Measurements from ENCODE around the gene ZMIZ1. TPM values are rescaled to one million over a fixed set of nuclear protein-coding genes. Genes with fewer than 3 reads are reported as not detected.

The ZMIZ1 gene
- total RNA-seq, 4 donors from 2014 or later: 65.5 to 88.2 (median 69.3) TPM

DNA sequence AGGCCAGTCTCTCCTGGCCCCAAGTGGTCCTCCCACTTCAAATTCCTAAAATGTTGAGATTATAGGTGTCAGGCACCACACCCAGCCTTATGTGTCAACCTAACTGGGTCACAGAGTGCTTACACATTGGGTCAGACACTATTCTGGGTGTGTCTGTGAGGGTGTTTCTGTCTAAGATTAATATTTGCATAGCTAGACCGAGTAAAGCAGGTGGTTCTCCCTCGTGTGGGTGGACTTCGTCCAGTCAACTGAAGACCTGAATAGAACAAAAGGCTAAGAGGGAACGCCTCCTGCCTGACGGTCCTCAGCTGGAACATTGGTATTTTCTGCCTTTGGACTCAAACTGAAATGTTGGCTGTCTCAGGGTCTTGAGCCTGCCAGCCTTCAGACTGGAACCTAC, 290.0 kb downstream of the ZMIZ1 start:
- peaks cover 0 to 41% (median under 1%) of the 10 kb centered on the region in 3 donors for H3K36me3 ChIP-seq

DNA sequence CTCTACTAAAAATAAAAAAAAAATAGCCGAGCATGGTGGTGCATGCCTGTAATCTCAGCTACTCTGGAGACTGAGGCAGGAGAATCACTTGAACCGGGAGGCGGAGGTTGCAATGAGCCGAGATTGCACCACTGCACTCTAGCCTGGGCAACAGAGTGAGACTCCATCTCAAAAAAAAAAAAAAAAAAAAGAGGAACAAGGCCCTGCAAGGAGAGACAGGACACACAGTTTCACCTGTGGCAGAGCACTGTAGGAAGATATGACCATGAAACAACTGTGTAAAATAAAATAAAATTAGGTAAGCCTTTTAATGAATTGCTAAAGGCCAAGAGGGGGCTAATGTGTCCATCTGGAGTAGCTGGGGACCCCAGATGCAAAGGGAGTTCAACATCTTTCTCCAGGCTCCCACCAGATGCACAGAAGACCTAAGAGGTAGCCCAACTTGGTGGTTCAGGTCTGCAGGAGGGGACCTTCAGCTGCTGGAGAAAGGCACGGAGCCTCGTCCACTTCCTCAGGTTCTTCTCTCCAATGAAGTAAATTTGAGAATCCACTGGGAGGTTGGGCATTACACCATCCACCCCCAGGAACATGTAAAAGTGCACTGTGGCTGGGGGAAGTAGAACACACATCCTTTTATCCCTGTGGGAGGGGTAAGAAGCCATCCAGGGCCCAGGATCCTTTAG, 291.2 kb downstream of the ZMIZ1 start:
- Histone ChIP-seq H3K36me3 (peaks cover 0 to 30% (median 0%) of the 10 kb centered on the region in 3 donors), H3K9me3 (no peaks in the 10 kb centered on the region), H3K4me1 (no peaks in the 10 kb centered on the region), H3K4me3 (no peak overlapping the region), H3K27me3 (no peaks in the 10 kb centered on the region), H3K27ac (no peak overlapping the region)
- WGBS, 2 donors: 92 to 97% methylated on average over 6 of the region's 6 CpGs
- DNase-seq (ENCODE audit: low spot score in 2 of 2): no peak
- TF ChIP-seq EP300 (IDR thresholded peaks at IDR 0.05): no peak
- TF ChIP-seq, protein P1, sequence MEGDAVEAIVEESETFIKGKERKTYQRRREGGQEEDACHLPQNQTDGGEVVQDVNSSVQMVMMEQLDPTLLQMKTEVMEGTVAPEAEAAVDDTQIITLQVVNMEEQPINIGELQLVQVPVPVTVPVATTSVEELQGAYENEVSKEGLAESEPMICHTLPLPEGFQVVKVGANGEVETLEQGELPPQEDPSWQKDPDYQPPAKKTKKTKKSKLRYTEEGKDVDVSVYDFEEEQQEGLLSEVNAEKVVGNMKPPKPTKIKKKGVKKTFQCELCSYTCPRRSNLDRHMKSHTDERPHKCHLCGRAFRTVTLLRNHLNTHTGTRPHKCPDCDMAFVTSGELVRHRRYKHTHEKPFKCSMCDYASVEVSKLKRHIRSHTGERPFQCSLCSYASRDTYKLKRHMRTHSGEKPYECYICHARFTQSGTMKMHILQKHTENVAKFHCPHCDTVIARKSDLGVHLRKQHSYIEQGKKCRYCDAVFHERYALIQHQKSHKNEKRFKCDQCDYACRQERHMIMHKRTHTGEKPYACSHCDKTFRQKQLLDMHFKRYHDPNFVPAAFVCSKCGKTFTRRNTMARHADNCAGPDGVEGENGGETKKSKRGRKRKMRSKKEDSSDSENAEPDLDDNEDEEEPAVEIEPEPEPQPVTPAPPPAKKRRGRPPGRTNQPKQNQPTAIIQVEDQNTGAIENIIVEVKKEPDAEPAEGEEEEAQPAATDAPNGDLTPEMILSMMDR (IDR thresholded peaks at IDR 0.05): no peak
- TF ChIP-seq POLR2A (IDR thresholded peaks at IDR 0.05): no peak

More for the DNA sequence above, 290.0 kb downstream of the ZMIZ1 start:
- whole genome bisulfite sequencing, 2 donors: 69 to 70% methylated on average over 5 of the region's 5 CpGs
- Histone ChIP-seq H3K27ac (no peak overlapping the region), H3K27me3 (no peaks in the 10 kb centered on the region), H3K4me1 (no peaks in the 10 kb centered on the region), H3K9me3 (no peaks in the 10 kb centered on the region), H3K4me3 (no peak overlapping the region)
- no peak for DNase-seq (ENCODE audit: low spot score in 2 of 2)
- TF ChIP-seq POLR2A (IDR thresholded peaks at IDR 0.05): no peak
- no peak for TF ChIP-seq EP300 (IDR thresholded peaks at IDR 0.05)
- TF ChIP-seq, protein P1 (IDR thresholded peaks at IDR 0.05): no peak

DNA sequence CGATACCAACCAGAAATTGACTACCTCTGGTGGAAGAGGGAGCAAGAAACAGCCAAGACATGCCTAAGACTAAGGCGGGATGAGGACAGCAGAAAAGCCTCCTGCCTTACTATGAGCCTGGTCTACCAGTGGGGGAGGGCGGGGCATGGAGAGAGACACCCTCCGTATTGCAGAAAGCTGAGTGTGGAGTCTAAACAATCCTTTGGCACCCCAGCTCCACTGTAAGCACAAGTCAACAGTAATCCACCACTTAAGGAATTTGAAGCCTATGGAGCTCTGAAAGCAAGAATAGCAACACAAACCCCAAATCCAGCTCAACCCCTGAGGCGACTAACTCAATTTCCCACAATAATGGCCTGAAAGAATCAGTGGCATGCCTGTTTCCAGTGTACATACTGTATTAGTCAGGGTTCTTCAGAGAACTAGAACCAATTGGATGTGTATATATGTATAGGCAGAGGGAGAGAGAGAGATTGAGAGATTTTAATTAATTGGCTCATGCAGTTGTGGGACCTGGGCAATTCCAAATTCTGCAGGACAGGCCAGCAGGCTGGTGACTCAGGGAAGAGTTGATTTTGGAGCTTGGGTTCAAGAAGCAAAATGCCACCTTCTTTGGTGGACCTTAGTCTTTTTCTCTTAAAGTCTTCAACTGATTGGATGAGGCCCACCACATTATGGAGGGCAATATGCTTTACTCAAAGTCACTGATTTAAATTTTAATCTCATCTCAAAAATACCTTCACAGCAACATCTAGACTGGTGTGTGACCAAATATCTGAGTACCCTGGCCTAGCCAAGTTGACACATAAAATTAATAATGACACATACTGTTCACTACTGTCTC, 292.0 kb downstream of the ZMIZ1 start:
- Histone ChIP-seq H3K27ac (no peak overlapping the region), H3K4me1 (no peaks in the 10 kb centered on the region), H3K9me3 (no peaks in the 10 kb centered on the region), H3K4me3 (no peak overlapping the region), H3K36me3 (peaks cover 0 to 22% (median 0%) of the 10 kb centered on the region in 3 donors), H3K27me3 (no peaks in the 10 kb centered on the region)
- DNase-seq (ENCODE audit: low spot score in 2 of 2): no peak
- TF ChIP-seq EP300 (IDR thresholded peaks at IDR 0.05) (no peak), POLR2A (IDR thresholded peaks at IDR 0.05) (no peak)
- TF ChIP-seq, protein P1 (IDR thresholded peaks at IDR 0.05): no peak
- 91 to 94% methylated on average over 5 of the region's 5 CpGs for WGBS, 2 donors

DNA sequence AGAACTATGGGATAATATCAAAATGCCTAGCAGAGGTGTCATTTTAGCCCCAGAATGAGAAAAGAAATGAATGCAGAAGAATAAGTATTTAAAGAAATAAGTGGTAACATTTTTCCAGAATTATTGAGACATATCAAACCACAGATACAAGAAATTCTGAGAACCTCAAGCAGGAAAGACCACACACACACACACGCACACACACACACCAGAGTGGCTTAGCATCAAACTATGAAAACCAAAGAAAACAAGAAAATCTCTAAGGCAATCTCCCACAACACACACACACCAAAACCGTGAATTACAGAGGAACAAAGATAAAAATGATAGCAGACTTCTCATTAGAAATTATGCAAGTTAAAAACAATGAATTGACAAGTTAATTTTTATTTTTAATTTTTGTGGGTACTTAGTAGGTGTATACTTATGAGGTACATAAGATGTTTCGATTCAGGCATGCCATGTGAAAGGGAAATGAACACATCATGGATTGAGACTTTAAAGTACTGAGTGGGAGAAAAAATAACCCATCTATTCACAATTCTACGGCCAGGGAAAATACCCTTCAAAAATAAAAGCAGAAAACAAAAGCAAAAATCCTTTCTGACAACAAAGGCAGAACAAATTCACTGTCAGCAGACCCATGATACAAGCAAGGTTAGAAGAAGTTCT, 293.1 kb downstream of the ZMIZ1 start:
- TF ChIP-seq POLR2A (IDR thresholded peaks at IDR 0.05) (no peak), EP300 (IDR thresholded peaks at IDR 0.05) (no peak)
- TF ChIP-seq, protein P1 (IDR thresholded peaks at IDR 0.05): no peak
- no peak overlapping the region for H3K4me3 ChIP-seq
- H3K36me3 ChIP-seq: peaks cover 0 to 11% (median 0%) of the 10 kb centered on the region in 3 donors
- H3K27me3 ChIP-seq: no peaks in the 10 kb centered on the region
- WGBS, 2 donors: 63 to 67% methylated on average over 4 of the region's 4 CpGs
- no peaks in the 10 kb centered on the region for H3K4me1 ChIP-seq
- H3K27ac ChIP-seq: no peak overlapping the region
- H3K9me3 ChIP-seq: no peaks in the 10 kb centered on the region
- no peak for DNase-seq (ENCODE audit: low spot score in 2 of 2)
